Spinal cord (tissue), 10 donors: ENCODE results near the gene TMOD1. TPM values are rescaled to one million over a fixed set of nuclear protein-coding genes. Genes with fewer than 3 reads are reported as not detected.

Source experiments
- DNase-seq, 6 donors: peaks; one replicate each; pipeline versions ENCODE4 v3.0.0 to v3.0.0-alpha.2; 2013 to 2015; ENCODE audit warnings: low spot score in 6 of 6, low read depth in 4 of 6
- H3K27ac ChIP-seq: one replicate; pipeline ENCODE4 v1.5.1; 2013; ENCODE audit warnings: low read depth, low read length, control low read depth
- H3K27me3 ChIP-seq: one replicate; pipeline ENCODE4 v1.6.1; 2013; ENCODE audit warnings: low read length; ENCODE audit not compliant: control insufficient read depth, insufficient read depth
- H3K36me3 ChIP-seq: one replicate; pipeline ENCODE4 v1.6.1; 2013; ENCODE audit warnings: low read length; ENCODE audit not compliant: control insufficient read depth, insufficient read depth
- H3K4me1 ChIP-seq: one replicate; pipeline ENCODE4 v1.6.1; 2013; ENCODE audit warnings: low read length; ENCODE audit not compliant: control insufficient read depth, insufficient read depth
- H3K4me3 ChIP-seq: one replicate; pipeline ENCODE4 v1.5.1; 2013; ENCODE audit warnings: low read depth, low read length, control low read depth
- H3K9me3 ChIP-seq: one replicate; pipeline ENCODE4 v1.6.1; 2013; ENCODE audit warnings: low read length; ENCODE audit not compliant: control insufficient read depth, insufficient read depth
- WGBS: methylation state at CpG from one replicate; pipeline ENCODE4 v1.1.5; 2013; ENCODE audit warnings: missing lambda C conversion rate; ENCODE audit not compliant: insufficient coverage; 5-methylcytosine and 5-hydroxymethylcytosine counted together
- polyA plus RNA-seq, 2 donors: library from polyadenylated mRNA; unstranded; fragments of 120-200 nt; gene quantifications; one replicate each; pipeline ENCODE4 v1.2.1, GENCODE V29; 2013; ENCODE audit not compliant: insufficient read length in 2 of 2
- total RNA-seq, 2 donors: library from RNA; depleted of rRNA in 1 of 2; stranded (reverse); fragments of 120-200 nt in 1 of 2; fragments of >200 nt in 1 of 2; gene quantifications; one replicate each; pipeline versions ENCODE4 v1.2.3 to v1.2.4, GENCODE V29; 2013 to 2014
- donor health status: healthy.

Gene TMOD1
- total and polyA plus RNA-seq, 4 donors = 27.3 to 104 (median 57.4) TPM

DNA sequence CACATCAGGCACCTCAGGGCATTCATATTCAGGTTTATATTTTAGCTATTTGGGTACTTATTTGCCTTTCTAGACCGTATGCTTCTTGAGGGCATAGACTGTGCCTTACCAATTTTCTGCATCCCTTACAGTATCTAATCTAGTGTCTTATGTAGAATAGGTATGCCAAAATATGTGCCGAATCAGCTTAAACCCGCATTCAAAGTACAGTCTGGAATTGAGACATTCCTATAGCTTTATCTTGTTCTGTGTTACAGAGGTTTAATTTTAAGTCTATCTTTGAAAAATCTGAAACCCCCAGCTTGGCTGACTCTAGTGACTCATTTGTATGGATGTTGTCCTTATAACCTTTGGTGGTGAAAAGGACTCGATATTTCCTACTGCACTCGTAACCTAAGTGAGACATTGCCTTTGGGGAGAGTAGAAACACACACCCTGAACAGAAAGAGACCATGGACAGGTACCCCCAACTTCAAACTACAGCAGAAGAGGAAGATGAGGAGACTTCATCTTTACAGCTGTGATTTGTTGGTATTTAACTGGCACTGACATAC, 27.0 kb upstream of the TMOD1 start:
- no CpG with 5 or more reads among the region's 5 CpGs for WGBS
- no peaks in the 10 kb centered on the region for H3K4me1 ChIP-seq

DNA sequence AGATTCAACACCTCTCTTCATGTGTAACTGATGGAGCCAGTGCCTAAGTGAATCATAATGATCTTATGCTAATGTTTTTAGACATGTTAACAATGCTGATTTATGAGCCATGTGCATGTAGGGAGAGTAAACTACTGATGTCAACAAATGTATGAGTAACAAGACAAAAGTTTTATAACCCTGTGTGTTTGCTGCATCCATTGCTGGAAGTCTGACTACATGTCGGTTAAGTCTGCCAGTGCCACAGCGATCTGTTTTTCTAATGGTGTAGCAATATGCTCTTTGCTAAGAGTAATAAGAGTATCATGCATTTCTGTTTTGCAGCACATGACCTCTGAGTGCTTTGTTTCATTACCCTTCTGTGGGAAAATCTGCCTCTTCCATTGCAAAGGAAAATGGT, 26.4 kb upstream of the TMOD1 start:
- no CpG with 5 or more reads among the region's 2 CpGs for WGBS
- Histone ChIP-seq H3K36me3 (no peaks in the 10 kb centered on the region), H3K27me3 (no peaks in the 10 kb centered on the region), H3K4me1 (no peaks in the 10 kb centered on the region), H3K9me3 (no peaks in the 10 kb centered on the region), H3K4me3 (no peak overlapping the region), H3K27ac (no peak overlapping the region)
- DNase-seq = no peak

More for the DNA sequence above, 27.0 kb upstream of the TMOD1 start:
- Histone ChIP-seq H3K36me3 (no peaks in the 10 kb centered on the region), H3K9me3 (no peaks in the 10 kb centered on the region), H3K27me3 (no peaks in the 10 kb centered on the region), H3K4me3 (no peak overlapping the region), H3K27ac (no peak overlapping the region)
- DNase-seq = no peak

DNA sequence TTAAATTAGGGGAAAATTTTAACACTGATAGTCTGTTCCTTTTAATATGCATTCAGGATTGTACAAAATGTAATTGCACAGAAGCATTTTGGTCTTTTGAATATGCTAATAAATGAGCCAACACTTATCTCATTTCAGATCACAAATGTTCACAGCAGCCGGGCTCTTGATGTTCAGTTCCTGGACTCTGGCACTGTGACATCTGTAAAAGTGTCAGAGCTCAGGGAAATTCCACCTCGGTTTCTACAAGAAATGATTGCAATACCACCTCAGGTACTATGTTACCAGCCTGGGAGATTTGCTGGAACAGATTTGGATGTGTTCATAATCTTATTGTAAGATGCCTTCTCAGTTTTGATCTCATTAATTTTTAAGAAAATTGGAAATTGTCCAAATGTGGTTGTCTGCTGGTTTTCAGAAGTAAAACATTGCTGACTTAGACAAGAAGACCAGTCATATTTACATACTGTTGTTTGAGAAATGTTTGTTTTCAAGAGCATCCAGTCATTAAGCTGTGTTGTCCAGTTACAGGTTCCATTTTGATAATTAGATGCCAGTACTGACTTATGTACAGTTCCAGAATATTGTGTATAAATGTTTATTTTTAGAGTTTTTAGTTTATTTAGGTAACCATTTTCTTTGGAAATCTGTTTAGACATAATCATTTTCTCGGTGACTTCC, 23.0 kb upstream of the TMOD1 start:
- Histone ChIP-seq H3K27ac (no peak overlapping the region), H3K9me3 (no peaks in the 10 kb centered on the region), H3K4me3 (no peak overlapping the region), H3K27me3 (no peaks in the 10 kb centered on the region), H3K4me1 (no peaks in the 10 kb centered on the region), H3K36me3 (peaks cover 2% of the 10 kb centered on the region)
- DNase-seq = no peak
- 71% methylated on average over 1 of the region's 3 CpGs for WGBS

DNA sequence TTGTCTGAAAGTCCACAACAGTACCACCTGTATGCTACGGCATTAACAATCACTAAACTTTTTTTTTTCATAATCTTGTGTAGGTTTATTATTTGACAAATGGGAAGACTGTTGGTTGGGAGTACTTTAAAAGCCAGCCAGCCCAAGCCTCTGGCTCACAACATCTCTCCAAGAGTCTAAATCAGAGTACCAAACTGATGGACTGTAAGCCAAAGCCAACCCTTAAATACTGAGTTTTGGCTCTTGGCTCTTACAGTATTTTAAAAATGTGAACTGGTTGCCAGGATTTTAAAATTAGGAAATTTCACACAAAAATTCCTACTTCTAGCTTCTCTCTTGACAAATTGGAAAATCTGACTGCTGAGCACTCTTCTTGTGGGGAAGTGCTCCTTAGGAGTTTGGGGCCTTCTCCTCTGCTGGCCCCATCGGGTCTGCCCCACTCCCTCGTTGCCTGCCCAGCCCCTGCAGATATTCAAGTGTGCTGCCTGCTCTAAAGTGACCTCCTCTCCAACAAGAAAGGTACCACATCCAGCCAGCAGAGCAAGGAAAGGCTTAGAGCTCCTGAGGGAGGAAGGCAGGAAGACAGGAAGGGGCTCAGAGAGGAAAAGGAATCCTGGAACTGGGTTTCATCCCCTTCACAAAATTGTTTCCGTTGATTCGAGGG, 21.8 kb upstream of the TMOD1 start:
- Histone ChIP-seq H3K36me3 (peaks cover 2% of the 10 kb centered on the region), H3K4me3 (no peak overlapping the region), H3K27me3 (no peaks in the 10 kb centered on the region), H3K9me3 (no peaks in the 10 kb centered on the region), H3K27ac (no peak overlapping the region), H3K4me1 (peaks cover 3% of the 10 kb centered on the region)
- WGBS = no CpG with 5 or more reads among the region's 5 CpGs
- no peak for DNase-seq

DNA sequence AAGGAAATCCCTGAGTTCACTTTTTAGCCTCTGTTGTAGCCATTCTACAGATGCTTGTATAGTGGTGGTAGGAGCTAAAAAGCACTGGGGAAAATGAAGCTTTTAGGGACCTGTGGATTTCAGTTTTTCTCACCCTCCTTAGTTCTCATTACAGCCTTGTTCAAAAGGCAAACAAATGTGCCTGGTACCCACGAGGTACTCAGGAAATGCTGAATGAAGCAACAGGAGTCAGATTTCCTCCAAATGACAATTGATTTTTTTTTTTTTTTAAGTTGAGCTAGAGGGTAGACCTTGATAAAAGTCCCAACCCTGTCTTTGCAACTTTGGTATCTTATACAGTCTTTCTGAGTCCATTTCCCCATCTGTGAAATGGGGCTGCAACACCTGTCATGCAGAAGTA, 21.3 kb upstream of the TMOD1 start:
- Histone ChIP-seq H3K4me3 (no peak overlapping the region), H3K27ac (no peak overlapping the region), H3K4me1 (peaks cover 3% of the 10 kb centered on the region), H3K36me3 (peaks cover 2% of the 10 kb centered on the region), H3K9me3 (no peaks in the 10 kb centered on the region), H3K27me3 (no peaks in the 10 kb centered on the region)
- WGBS = 60% methylated on average over 1 of the region's 1 CpG
- no peak for DNase-seq

DNA sequence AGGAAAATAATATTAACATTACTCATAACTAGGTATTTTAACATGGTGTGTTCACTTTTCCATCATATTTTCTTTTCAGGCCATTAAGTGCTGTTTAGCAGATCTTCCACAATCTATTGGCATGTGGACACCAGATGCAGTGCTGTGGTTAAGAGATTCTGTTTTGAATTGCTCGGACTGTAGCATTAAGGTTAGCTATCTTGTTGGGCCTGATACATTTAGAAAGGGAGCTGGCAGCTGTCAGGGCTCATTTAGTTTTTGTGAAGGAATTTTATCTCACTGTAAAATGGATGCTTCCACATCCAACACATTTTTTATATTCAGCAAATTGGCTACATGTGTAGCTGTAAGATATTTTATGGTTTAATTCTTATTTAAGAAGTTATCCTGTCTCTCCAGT, 20.7 kb upstream of the TMOD1 start:
- H3K36me3 ChIP-seq = peaks cover 2% of the 10 kb centered on the region
- H3K4me3 ChIP-seq = no peak overlapping the region
- H3K9me3 ChIP-seq = no peaks in the 10 kb centered on the region
- peaks cover 3% of the 10 kb centered on the region for H3K4me1 ChIP-seq
- H3K27ac ChIP-seq = no peak overlapping the region
- no peak for DNase-seq
- WGBS = no CpG with 5 or more reads among the region's 1 CpG
- no peaks in the 10 kb centered on the region for H3K27me3 ChIP-seq

DNA sequence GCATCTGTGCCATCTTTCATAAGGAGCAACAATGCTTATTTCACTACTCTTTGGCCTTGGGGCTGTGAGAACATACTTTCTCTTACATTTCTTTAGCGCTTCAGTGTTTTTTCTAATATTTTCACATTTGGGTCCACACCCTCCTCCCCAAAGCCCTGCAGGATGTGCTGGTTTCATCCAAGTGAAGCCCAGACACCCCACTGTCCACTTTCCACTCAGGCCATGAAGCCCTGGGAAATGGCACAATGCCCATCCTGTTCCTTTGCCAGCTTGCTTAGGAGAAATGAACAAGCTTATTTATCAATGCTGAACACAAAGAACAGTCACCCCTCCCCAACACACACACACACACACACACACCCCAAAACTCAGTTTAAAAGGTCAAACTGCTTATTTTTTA, 17.3 kb upstream of the TMOD1 start:
- 46% methylated on average over 1 of the region's 1 CpG for WGBS
- Histone ChIP-seq H3K27ac (peak overlapping the region; percentile 49), H3K27me3 (no peaks in the 10 kb centered on the region), H3K9me3 (peaks cover 4% of the 10 kb centered on the region), H3K4me1 (peaks cover 3% of the 10 kb centered on the region), H3K4me3 (no peak overlapping the region), H3K36me3 (peaks cover 2% of the 10 kb centered on the region)
- peak in 5 of 6 donors; percentile 63 to 91 (median 73) for DNase-seq

DNA sequence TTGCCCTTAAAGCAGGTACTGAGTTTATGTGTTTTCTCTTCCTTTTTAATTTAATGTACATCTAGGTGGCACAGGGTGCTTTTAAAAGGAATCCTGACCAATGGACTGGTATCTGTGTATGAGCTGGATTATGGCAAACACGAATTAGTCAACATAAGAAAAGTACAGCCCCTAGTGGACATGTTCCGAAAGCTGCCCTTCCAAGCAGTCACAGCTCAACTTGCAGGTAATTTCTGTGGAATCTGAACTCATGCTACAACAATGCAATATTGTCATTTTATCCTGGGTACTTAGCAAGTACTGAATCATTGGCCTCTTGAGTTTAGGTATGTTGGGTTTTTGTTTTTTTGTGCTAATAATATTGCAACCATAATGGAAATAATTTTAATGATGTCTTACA, 14.4 kb upstream of the TMOD1 start:
- H3K27me3 ChIP-seq = no peaks in the 10 kb centered on the region
- DNase-seq = no peak
- peaks cover 4% of the 10 kb centered on the region for H3K9me3 ChIP-seq
- H3K36me3 ChIP-seq = peaks cover 2% of the 10 kb centered on the region
- 79% methylated on average over 2 of the region's 2 CpGs for WGBS
- H3K4me3 ChIP-seq = no peak overlapping the region
- H3K4me1 ChIP-seq = peaks cover 3% of the 10 kb centered on the region
- H3K27ac ChIP-seq = no peak overlapping the region

DNA sequence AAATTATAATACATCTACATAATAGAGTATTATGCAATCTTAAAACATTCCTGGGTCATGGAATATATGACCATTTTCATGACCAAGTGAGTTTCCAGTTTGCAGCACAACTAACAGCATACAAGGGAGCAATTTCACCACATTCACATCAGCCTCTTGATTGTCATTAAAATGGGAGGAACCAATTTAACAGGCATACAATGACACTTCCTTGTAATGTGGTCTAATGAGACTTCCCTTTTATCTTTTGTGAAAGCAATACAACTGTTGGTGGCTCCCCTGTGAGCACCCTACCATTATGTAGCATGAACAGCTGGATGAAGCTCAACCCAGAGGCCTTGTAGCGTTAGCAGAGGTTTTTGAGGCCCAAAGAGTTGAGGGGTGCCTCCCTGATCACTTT, 13.6 kb upstream of the TMOD1 start:
- no peaks in the 10 kb centered on the region for H3K27me3 ChIP-seq
- peaks cover 2% of the 10 kb centered on the region for H3K36me3 ChIP-seq
- peaks cover 3% of the 10 kb centered on the region for H3K4me1 ChIP-seq
- H3K9me3 ChIP-seq = peaks cover 4% of the 10 kb centered on the region
- no peak for DNase-seq
- no CpG with 5 or more reads among the region's 1 CpG for WGBS
- no peak overlapping the region for H3K4me3 ChIP-seq
- no peak overlapping the region for H3K27ac ChIP-seq
